K562 (cell line): ENCODE results near the gene PLD5. TPM values are rescaled to one million over a fixed set of nuclear protein-coding genes. Genes with fewer than 3 reads are reported as not detected.
"Not testable (repeated sequence)": the region's sequence is repeated elsewhere in the genome, so short reads cannot be mapped to it uniquely, and the experiment has no call there.

Experiments
- ATAC-seq: fragments of 200-7000 bp; cut with Tn5 transposase; 3 replicates; pipeline ENCODE4 v1.9.1; 2020; ENCODE audit warnings: moderate library complexity
- BruUV-seq: library from RNA; stranded (reverse); fragments of 400-500 nt; replicated peaks from 2 replicates; lab custom pipeline; 2021; lab: Mats Ljungman, UMichigan
- CTCF ChIA-PET: fragments of 300-600 bp; formaldehyde crosslinking; extraction: SDS; loops from one replicate; lab custom pipeline; 2021; ENCODE audit warnings: low intra/inter-chr PET ratio; lab: Yijun Ruan, JAX
- POLR2A ChIA-PET: fragments of 300-600, 350-650 bp; sonication (Branson Sonifier 250); formaldehyde crosslinking; extraction: SDS; loops from one replicate; lab custom pipeline; 2021; ENCODE audit warnings: antibody characterized with exemption, inconsistent platforms; lab: Yijun Ruan, JAX
- DNase-seq, 4 experiments: peaks; one replicate each; pipeline versions ENCODE4 v3.0.0 to v3.0.0-alpha.2; 2011 to 2018; ENCODE audit warnings: low spot score in 3 of 4, mixed read lengths in 3 of 4; ENCODE audit errors: extremely low read depth in 1 of 4
- FAIRE-seq: peaks from 2 replicates; lab custom pipeline; 2011; peaks lifted over from hg19 to GRCh38; lab: Jason Lieb, UNC
- H2AFZ ChIP-seq: 2 replicates; pipeline ENCODE4 v1.6.0; 2011; ENCODE audit warnings: low read depth, low read length, control low read depth, inconsistent platforms
- H3K27ac ChIP-seq: fragments of 200-600 bp; 3 replicates; pipeline ENCODE4 v1.8.0; 2011; ENCODE audit warnings: low read depth, mild to moderate bottlenecking, control low read depth, inconsistent platforms, low read length, moderate library complexity, mixed read lengths; ENCODE audit errors: extremely low read depth
- H3K27me3 ChIP-seq, 2 experiments: fragments of 300-600 bp in 1 of 2; 2 replicates in 1 of 2; 3 replicates in 1 of 2; pipeline versions ENCODE4 v1.6.0 to v1.8.0; 2011; ENCODE audit warnings: inconsistent platforms in 2 of 2, low read length in 2 of 2, mild to moderate bottlenecking in 1 of 2, mixed read lengths in 1 of 2, moderate library complexity in 1 of 2; ENCODE audit not compliant: control insufficient read depth in 2 of 2, insufficient read depth in 2 of 2
- H3K36me3 ChIP-seq: fragments of 300-600 bp; 3 replicates; pipeline ENCODE4 v1.8.0; 2011; ENCODE audit warnings: mild to moderate bottlenecking, low read length, inconsistent platforms; ENCODE audit not compliant: control insufficient read depth, insufficient read depth
- H3K4me1 ChIP-seq, 2 experiments: fragments of 200-600 bp in 1 of 2; replicated peaks in 1 of 2; 2 replicates in 1 of 2; 3 replicates in 1 of 2; pipeline versions ENCODE4 v1.5.1 to v1.8.0; 2011; ENCODE audit warnings: inconsistent platforms in 2 of 2, low read length in 2 of 2, mild to moderate bottlenecking in 1 of 2, mixed read lengths in 1 of 2, moderate library complexity in 1 of 2; ENCODE audit not compliant: control insufficient read depth in 2 of 2, insufficient read depth in 2 of 2
- H3K4me2 ChIP-seq: 2 replicates; pipeline ENCODE4 v1.6.1; 2011; ENCODE audit warnings: low read length, control low read depth, inconsistent platforms, mixed read lengths; ENCODE audit not compliant: insufficient read depth
- H3K4me3 ChIP-seq: fragments of 200-600 bp; sonication (generic), shearing (Covaris generic); 2 replicates; pipeline ENCODE4 v1.5.1; 2016; ENCODE audit warnings: control low read depth, inconsistent platforms
- H3K79me2 ChIP-seq: fragments of 200-600 bp; 3 replicates; pipeline ENCODE4 v1.8.0; 2011; ENCODE audit warnings: low read length, inconsistent platforms; ENCODE audit not compliant: control insufficient read depth, insufficient read depth
- H3K9ac ChIP-seq, 2 experiments: 2 replicates each; pipeline versions ENCODE4 v1.6.0 to v1.6.1; 2011; ENCODE audit warnings: low read depth in 2 of 2, low read length in 2 of 2, control low read depth in 1 of 2, inconsistent platforms in 1 of 2, mild to moderate bottlenecking in 1 of 2, mixed read lengths in 1 of 2; ENCODE audit not compliant: insufficient read depth in 1 of 2
- H3K9me1 ChIP-seq: one replicate; pipeline ENCODE4 v1.6.0; 2011; ENCODE audit warnings: inconsistent platforms, mild to moderate bottlenecking, low read length, moderate library complexity; ENCODE audit not compliant: control insufficient read depth, insufficient read depth
- H3K9me3 ChIP-seq: replicated peaks from 2 replicates; pipeline ENCODE4 v1.5.1; 2011; ENCODE audit warnings: low read depth, low read length, inconsistent platforms; ENCODE audit not compliant: control insufficient read depth, insufficient read depth
- H4K20me1 ChIP-seq: replicated peaks from 2 replicates; pipeline ENCODE4 v1.6.1; 2011; ENCODE audit warnings: low read length, inconsistent platforms, mixed read lengths; ENCODE audit not compliant: control insufficient read depth, insufficient read depth
- HNRNPK ChIP-seq: fragments of 200-400 bp; formaldehyde crosslinking; IDR thresholded peaks from one replicate; pipeline ENCODE4 v1.6.1; 2018; ENCODE audit warnings: mild to moderate bottlenecking, low read depth, low read length; ENCODE audit not compliant: poor library complexity, severe bottlenecking
- JUN ChIP-seq, 2 experiments: sonication (generic) in 1 of 2; formaldehyde crosslinking in 1 of 2; IDR thresholded peaks; 2 replicates each; pipeline versions ENCODE4 v1.6.1 to v1.8.0; 2012 to 2022; ENCODE audit warnings: borderline replicate concordance in 2 of 2, mild to moderate bottlenecking in 2 of 2, improper control_type of control experiment in 1 of 2, low read depth in 1 of 2, low read length in 1 of 2, missing genetic modification reagents in 1 of 2
- PHB2 ChIP-seq: fragments of 450-650 bp; IDR thresholded peaks from 2 replicates; pipeline ENCODE4 v1.6.1; 2017; ENCODE audit warnings: low read depth
- STAT5B ChIP-seq: fragments of 250-450 bp; sonication (Bioruptor Pico); IDR thresholded peaks from 2 replicates; pipeline ENCODE4 v1.8.0; 2021; ENCODE audit warnings: mild to moderate bottlenecking, inconsistent platforms
- U2AF1 ChIP-seq: fragments of 200-400 bp; formaldehyde crosslinking; optimal IDR thresholded peaks from 2 replicates; pipeline ENCODE3; 2017; ENCODE audit warnings: mild to moderate bottlenecking, low read depth, low read length, moderate library complexity
- XRCC4 ChIP-seq: IDR thresholded peaks from one replicate; pipeline ENCODE4 v1.6.1; 2011; ENCODE audit not compliant: insufficient read depth, insufficient read length; ENCODE audit errors: extremely low read depth
- ZNF232 ChIP-seq: sonication (generic); formaldehyde crosslinking; IDR thresholded peaks from 2 replicates; pipeline ENCODE4 v1.8.0; 2022; ENCODE audit warnings: mild to moderate bottlenecking, missing genetic modification reagents
- WGBS: fragments of 100-300 bp; shearing (Covaris generic); methylation state at CpG from one replicate; pipeline ENCODE4 v1.1.6; 2016; ENCODE audit warnings: low coverage, mixed read lengths; ENCODE audit not compliant: insufficient coverage; ENCODE audit errors: missing lambda C conversion rate; 5-methylcytosine and 5-hydroxymethylcytosine counted together
- in situ Hi-C: fragments of 300-500 bp; cut with MboI; formaldehyde crosslinking; loops from 4 replicates; pipeline ENCODE4 v1.15.0; 2018; ENCODE audit warnings: inconsistent platforms, mixed read lengths
- intact Hi-C: fragments of 100-400 bp; cut with micrococcal nuclease; formaldehyde crosslinking; loops from 2 replicates; pipeline ENCODE4 v1.14.2; 2022
- polyA plus RNA-seq, 8 experiments: library from polyadenylated mRNA; depleted of rRNA in 4 of 8; stranded (reverse) in 5 of 8; unstranded in 3 of 8; fragments of >200 nt; fragmentation: Nextera tagmentation in 2 of 8; fragmentation: Illumina TruSeq in 1 of 8; extraction: Ambion mirVana in 2 of 8; extraction: Trizol in 1 of 8; gene quantifications; 2 replicates each; pipeline versions ENCODE4 v1.2.1 to v1.2.3, GENCODE V29; 2011 to 2014; ENCODE audit warnings: inconsistent platforms in 1 of 8, missing spikeins in 1 of 8
- total RNA-seq, 7 experiments: library from RNA; depleted of rRNA in 6 of 7; stranded (reverse); fragments of >200 nt in 6 of 7; fragmentation: Illumina TruSeq in 2 of 7; extraction: Trizol in 2 of 7; gene quantifications; 2 replicates each; pipeline versions ENCODE4 v1.2.1 to v1.2.3, GENCODE V29; 2011 to 2021; ENCODE audit warnings: low replicate concordance in 1 of 7
- TF ChIP-seq, protein P1 (sequence below): fragments of 250-450 bp; sonication (Bioruptor Pico); IDR thresholded peaks from 2 replicates; pipeline ENCODE4 v1.4.0; 2020; ENCODE audit warnings: mild to moderate bottlenecking, moderate library complexity
- TF ChIP-seq, protein P2 (sequence below): fragments of 450-650 bp; IDR thresholded peaks from 2 replicates; pipeline ENCODE4 v1.7.1; 2018; ENCODE audit warnings: mild to moderate bottlenecking, low read depth; ENCODE audit not compliant: partially characterized antibody

PLD5 gene
- total and polyA plus RNA-seq, 9 of the 15 experiments (the other 6 are each of a cell fraction or from before 2014, with no cell fraction given): not detected

DNA sequence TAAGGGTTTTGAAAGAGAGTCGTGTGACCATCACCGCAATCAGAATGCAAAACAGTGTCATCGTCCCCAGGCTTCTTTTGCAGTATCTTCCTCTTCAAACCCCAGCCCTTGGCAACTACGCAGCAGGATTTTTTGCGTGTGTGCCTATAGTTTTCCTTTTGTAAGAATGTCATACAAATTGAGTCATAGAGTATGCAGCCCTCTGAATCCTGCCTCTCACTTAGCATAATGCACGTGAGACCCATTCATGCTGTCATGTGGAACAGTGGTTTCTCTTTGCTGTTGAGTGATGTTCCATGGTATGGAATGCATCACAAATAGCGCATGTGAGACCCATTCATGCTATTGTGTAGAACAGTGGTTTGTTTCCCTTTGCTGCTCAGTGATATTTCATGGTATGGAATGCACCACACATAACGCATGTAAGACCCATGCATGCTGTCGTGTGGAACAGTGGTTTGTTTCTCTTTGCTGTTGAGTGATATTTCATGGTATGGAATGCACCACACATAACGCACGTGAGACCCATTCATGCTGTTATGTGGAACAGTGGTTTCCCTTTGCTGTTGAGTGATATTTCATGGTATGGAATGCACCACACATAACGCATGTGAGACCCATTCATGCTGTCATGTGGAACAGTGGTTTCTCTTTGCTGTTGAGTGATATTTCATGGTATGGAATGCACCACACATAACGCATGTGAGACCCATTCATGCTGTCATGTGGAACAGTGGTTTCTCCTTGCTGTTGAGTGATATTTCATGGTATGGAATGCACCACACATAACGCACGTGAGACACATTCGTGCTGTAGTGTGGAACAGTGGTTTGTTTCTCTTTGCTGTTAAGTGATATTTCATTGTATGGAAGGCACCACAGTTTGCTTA lies 299.4 kb downstream of the PLD5 start:
- not testable (repeated sequence) for BruUV-seq, H3K27ac ChIP-seq, H3K4me2 ChIP-seq

DNA sequence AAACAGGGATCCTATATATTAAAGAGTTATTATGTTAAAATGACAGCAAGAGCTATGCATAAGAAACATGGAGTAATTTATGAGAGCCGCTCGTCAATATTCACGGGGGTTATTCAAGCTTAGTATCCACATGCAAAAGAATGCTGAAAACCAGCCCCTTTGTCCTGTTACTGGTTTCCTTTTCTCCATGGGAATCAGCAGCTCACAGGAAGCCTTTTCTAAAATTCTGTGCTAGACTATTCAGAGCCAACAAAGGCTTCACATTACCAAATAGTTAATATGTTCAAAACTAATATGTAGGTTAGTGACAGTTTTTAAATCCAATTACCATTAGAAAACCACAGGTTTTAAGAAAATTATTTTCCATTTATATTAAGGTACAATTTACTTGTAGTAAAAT lies 300.0 kb downstream of the PLD5 start:
- ChIA-PET POLR2A (no interaction called here), CTCF (no interaction called here)
- TF ChIP-seq ZNF232 (CRISPR knock-in tag) (no peak), U2AF1 (no peak), JUN (IDR thresholded peaks at IDR 0.05; ENCODE audit: borderline replicate concordance, low read depth, low read length) (no peak), JUN (CRISPR knock-in tag; IDR thresholded peaks at IDR 0.05; ENCODE audit: borderline replicate concordance) (no peak), PHB2 (no peak), HNRNPK (no peak), XRCC4 (no peak), STAT5B (no peak)
- TF ChIP-seq, protein P1, sequence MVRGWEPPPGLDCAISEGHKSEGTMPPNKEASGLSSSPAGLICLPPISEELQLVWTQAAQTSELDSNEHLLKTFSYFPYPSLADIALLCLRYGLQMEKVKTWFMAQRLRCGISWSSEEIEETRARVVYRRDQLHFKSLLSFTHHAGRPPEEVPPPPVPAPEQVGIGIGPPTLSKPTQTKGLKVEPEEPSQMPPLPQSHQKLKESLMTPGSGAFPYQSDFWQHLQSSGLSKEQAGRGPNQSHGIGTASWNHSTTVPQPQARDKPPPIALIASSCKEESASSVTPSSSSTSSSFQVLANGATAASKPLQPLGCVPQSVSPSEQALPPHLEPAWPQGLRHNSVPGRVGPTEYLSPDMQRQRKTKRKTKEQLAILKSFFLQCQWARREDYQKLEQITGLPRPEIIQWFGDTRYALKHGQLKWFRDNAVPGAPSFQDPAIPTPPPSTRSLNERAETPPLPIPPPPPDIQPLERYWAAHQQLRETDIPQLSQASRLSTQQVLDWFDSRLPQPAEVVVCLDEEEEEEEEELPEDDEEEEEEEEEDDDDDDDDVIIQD (CRISPR knock-in tag): no peak
- TF ChIP-seq, protein P2, sequence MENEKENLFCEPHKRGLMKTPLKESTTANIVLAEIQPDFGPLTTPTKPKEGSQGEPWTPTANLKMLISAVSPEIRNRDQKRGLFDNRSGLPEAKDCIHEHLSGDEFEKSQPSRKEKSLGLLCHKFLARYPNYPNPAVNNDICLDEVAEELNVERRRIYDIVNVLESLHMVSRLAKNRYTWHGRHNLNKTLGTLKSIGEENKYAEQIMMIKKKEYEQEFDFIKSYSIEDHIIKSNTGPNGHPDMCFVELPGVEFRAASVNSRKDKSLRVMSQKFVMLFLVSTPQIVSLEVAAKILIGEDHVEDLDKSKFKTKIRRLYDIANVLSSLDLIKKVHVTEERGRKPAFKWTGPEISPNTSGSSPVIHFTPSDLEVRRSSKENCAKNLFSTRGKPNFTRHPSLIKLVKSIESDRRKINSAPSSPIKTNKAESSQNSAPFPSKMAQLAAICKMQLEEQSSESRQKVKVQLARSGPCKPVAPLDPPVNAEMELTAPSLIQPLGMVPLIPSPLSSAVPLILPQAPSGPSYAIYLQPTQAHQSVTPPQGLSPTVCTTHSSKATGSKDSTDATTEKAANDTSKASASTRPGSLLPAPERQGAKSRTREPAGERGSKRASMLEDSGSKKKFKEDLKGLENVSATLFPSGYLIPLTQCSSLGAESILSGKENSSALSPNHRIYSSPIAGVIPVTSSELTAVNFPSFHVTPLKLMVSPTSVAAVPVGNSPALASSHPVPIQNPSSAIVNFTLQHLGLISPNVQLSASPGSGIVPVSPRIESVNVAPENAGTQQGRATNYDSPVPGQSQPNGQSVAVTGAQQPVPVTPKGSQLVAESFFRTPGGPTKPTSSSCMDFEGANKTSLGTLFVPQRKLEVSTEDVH: no peak

More for the DNA sequence above, 299.4 kb downstream of the PLD5 start:
- H3K4me1 ChIP-seq, H3K9me3 ChIP-seq, DNase-seq, ATAC-seq, H2AFZ ChIP-seq, H3K9ac ChIP-seq, POLR2A ChIA-PET, H3K4me3 ChIP-seq, FAIRE-seq, H4K20me1 ChIP-seq, H3K9me1 ChIP-seq, in situ Hi-C loops, H3K27me3 ChIP-seq, H3K79me2 ChIP-seq, H3K36me3 ChIP-seq, intact Hi-C loops, CTCF ChIA-PET: not testable (repeated sequence)
- under 1% methylated on average over 16 of the region's 16 CpGs for WGBS

More for the DNA sequence above, 300.0 kb downstream of the PLD5 start:
- no peak overlapping the region for H3K4me2 ChIP-seq
- no peaks in the 10 kb centered on the region for H3K4me1 ChIP-seq
- intact Hi-C loops (no loop called here), in situ Hi-C loops (no loop called here)
- WGBS: 1% methylated on average over 3 of the region's 3 CpGs
- no peak overlapping the region for H2AFZ ChIP-seq
- H4K20me1 ChIP-seq: no peaks in the 10 kb centered on the region
- DNase-seq (no peak), FAIRE-seq (no peak), ATAC-seq (no peak)
- no peaks in the 10 kb centered on the region for H3K36me3 ChIP-seq
- H3K79me2 ChIP-seq: no peaks in the 10 kb centered on the region
- BruUV-seq: no TSS peak
- no peak overlapping the region for H3K27ac ChIP-seq
- H3K4me3 ChIP-seq: no peak overlapping the region
- H3K9me3 ChIP-seq: no peaks in the 10 kb centered on the region; the same call in 1 of the 2 replicates
- no peaks in the 10 kb centered on the region for H3K27me3 ChIP-seq
- no peak overlapping the region for H3K9ac ChIP-seq
- no peaks in the 10 kb centered on the region for H3K9me1 ChIP-seq
